H1 (cell line): Measurements from ENCODE around the gene MRPS6. TPM values are rescaled to one million over a fixed set of nuclear protein-coding genes. Genes with fewer than 3 reads are reported as not detected.

Source experiments
- TCF12 ChIP-seq: IDR thresholded peaks from 2 replicates; pipeline ENCODE4 v1.6.1; 2011; ENCODE audit warnings: low read depth, mild to moderate bottlenecking, low read length
- polyA plus RNA-seq, 7 experiments: library from polyadenylated mRNA; depleted of rRNA in 3 of 7; stranded (reverse) in 5 of 7; unstranded in 2 of 7; fragments of >200 nt in 5 of 7; fragments of 200-250 nt in 2 of 7; gene quantifications; 1 replicate in 5 of 7; 2 replicates in 1 of 7; 4 replicates in 1 of 7; pipeline versions ENCODE4 v1.2.1 to v1.2.3, GENCODE V29; 2011 to 2013; ENCODE audit warnings: missing spikeins in 2 of 7, mixed read lengths in 2 of 7
- total RNA-seq: library from RNA; stranded (reverse); fragmentation: NEBNext Ultra II Directional; extraction: Animal tissue kit (Norgen Biotek cat#: 25700); gene quantifications from 2 replicates; pipeline ENCODE4 v1.2.1, GENCODE V29; 2021

Gene MRPS6
- total and polyA plus RNA-seq, 2 of the 8 experiments (the other 6 are each of a cell fraction or from before 2014, with no cell fraction given), result 62.7 to 156 TPM

GRCh38 chr21:34076835-34077234, 3.5 kb downstream of the MRPS6 start (continued):
- no peak for TF ChIP-seq TCF12
